Activated CD8-positive, alpha-beta T cell treated with anti-CD3 and anti-CD28 coated beads for 36 hours (primary cell): ENCODE measurements around the gene FSTL3. TPM values are rescaled to one million over a fixed set of nuclear protein-coding genes. Genes with fewer than 3 reads are reported as not detected.

Experiments used
- ATAC-seq: fragments of 200-7000 bp; cut with Tn5 transposase; one replicate; pipeline ENCODE4 v1.10.0; 2021; ENCODE audit warnings: mild to moderate bottlenecking, moderate library complexity
- CTCF ChIA-PET: fragments of 350-600 bp; sonication (Branson Sonifier 250); formaldehyde crosslinking; loops from one replicate; lab custom pipeline; 2021; ENCODE audit warnings: antibody characterized with exemption; lab: Charles Lee
- POLR2A ChIA-PET: fragments of 350-600 bp; sonication (Branson Sonifier 250); formaldehyde crosslinking; loops from one replicate; lab custom pipeline; 2021; ENCODE audit warnings: antibody characterized with exemption; lab: Charles Lee
- DNase-seq: peaks from one replicate; pipeline ENCODE4 v3.0.0-alpha.2; 2020
- H3K27ac Mint-ChIP-seq: one replicate; pipeline ENCODE4 v1.8.0; 2021; ENCODE audit warnings: mild to moderate bottlenecking, mixed read lengths
- H3K27me3 Mint-ChIP-seq: one replicate; pipeline ENCODE4 v1.8.0; 2021; ENCODE audit warnings: mixed read lengths
- H3K36me3 Mint-ChIP-seq: one replicate; pipeline ENCODE4 v1.8.0; 2021; ENCODE audit warnings: low read depth, mixed read lengths
- H3K4me1 Mint-ChIP-seq: one replicate; pipeline ENCODE4 v1.8.0; 2021; ENCODE audit warnings: low read depth, mixed read lengths
- H3K4me3 Mint-ChIP-seq: one replicate; pipeline ENCODE4 v1.8.0; 2021; ENCODE audit warnings: mild to moderate bottlenecking, moderate library complexity, mixed read lengths
- H3K9me3 Mint-ChIP-seq: one replicate; pipeline ENCODE4 v1.8.0; 2021; ENCODE audit warnings: mixed read lengths
- CTCF ChIP-seq: fragments of 200-600 bp; IDR thresholded peaks from one replicate; pipeline ENCODE4 v1.8.0; 2022; ENCODE audit warnings: antibody characterized with exemption, mild to moderate bottlenecking
- intact Hi-C: fragments of 100-400 bp; cut with micrococcal nuclease; formaldehyde crosslinking; loops from one replicate; pipeline ENCODE4 v1.10.0; 2022
- total RNA-seq, 2 experiments: library from RNA; stranded (reverse); gene quantifications; one replicate each; pipeline ENCODE4 v1.2.3, GENCODE V29; 2021

Gene FSTL3
- total RNA-seq, 2 experiments from 2014 or later, result 12.3 TPM

DNA sequence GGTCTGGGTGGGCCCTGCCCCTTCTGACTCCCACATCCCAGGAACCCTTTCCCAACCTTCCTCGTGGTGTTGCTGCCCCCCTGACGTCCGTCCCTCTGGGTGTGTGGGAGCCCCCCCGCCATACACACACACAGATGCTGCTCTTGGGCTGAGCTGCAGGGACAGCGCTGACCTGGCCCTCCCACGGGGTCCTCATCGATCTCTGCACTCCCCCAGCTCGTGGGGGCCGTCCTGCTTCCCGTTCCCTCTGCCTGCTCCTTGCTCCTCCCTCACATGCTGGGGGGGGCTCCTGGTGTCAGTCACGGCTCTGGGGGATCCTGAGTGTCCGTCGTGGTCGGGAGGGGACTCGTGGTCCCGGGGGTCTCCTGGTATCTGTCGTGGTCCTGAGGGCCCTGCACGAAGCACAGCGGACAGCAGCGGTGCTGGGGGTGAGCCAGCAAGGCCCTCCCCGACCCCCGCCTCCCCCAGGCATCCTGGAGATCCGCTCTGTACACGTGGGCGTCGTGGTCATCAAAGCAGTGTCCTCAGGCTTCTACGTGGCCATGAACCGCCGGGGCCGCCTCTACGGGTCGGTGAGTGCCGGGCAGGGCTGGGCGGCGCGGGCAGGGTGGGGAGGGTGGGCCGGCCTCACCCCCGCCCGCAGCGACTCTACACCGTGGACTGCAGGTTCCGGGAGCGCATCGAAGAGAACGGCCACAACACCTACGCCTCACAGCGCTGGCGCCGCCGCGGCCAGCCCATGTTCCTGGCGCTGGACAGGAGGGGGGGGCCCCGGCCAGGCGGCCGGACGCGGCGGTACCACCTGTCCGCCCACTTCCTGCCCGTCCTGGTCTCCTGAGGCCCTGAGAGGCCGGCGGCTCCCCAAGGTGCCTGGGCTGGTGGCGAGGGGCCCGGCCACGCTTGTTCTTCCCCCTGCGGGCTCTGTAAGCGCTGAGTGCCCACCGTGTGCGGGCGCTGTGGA, 33.1 kb upstream of the FSTL3 start:
- intact Hi-C loops, result no loop called here
- POLR2A ChIA-PET, result no interaction called here
- Mint-ChIP-seq H3K4me3 (no peak overlapping the region), H3K27me3 (no peaks in the 10 kb centered on the region), H3K36me3 (peaks cover 3% of the 10 kb centered on the region), H3K9me3 (no peaks in the 10 kb centered on the region), H3K27ac (no peak overlapping the region), H3K4me1 (peaks cover 11% of the 10 kb centered on the region)
- no peak for DNase-seq
- no peak for TF ChIP-seq CTCF
- CTCF ChIA-PET, result no interaction called here
- no peak for ATAC-seq

GRCh38 chr19:643736-644135, 32.5 kb upstream of the FSTL3 start:
- Mint-ChIP-seq H3K9me3 (no peaks in the 10 kb centered on the region), H3K4me1 (peaks cover 7% of the 10 kb centered on the region), H3K36me3 (peaks cover 3% of the 10 kb centered on the region), H3K4me3 (no peak overlapping the region), H3K27ac (no peak overlapping the region), H3K27me3 (no peaks in the 10 kb centered on the region)
- no peak for TF ChIP-seq CTCF
- ATAC-seq, result no peak
- intact Hi-C loops, result no loop called here
- DNase-seq, result no peak
- ChIA-PET CTCF (no interaction called here), POLR2A (no interaction called here)

GRCh38 chr19:644363-644762, 31.8 kb upstream of the FSTL3 start:
- H3K4me3 Mint-ChIP-seq, result no peak overlapping the region
- no peak for ATAC-seq
- ChIA-PET POLR2A (no interaction called here), CTCF (no interaction called here)
- no peak overlapping the region for H3K27ac Mint-ChIP-seq
- peaks cover 1% of the 10 kb centered on the region for H3K4me1 Mint-ChIP-seq
- no peak for TF ChIP-seq CTCF
- H3K27me3 Mint-ChIP-seq, result no peaks in the 10 kb centered on the region
- intact Hi-C loops, result no loop called here
- H3K36me3 Mint-ChIP-seq, result peaks cover 3% of the 10 kb centered on the region
- DNase-seq, result no peak
- no peaks in the 10 kb centered on the region for H3K9me3 Mint-ChIP-seq

DNA sequence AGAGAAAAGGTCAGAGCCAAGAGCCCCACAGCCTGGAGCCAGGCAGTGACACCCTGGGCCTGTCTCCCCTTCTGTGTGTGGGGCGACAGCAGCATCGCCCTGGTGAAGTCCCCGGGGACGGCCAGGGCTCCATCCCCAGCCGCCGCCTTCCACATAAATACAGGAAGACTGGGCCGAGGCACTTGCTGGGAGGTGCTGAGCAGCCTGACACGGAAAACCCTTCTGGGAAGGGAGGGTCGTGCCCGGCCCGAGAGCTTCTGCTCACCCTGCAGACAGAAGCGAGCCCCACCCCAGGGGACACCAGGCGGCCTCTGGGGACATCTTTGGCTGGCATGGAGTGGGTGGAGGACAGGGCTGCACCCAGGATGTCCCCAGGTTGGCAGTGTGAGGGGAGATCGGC, 31.4 kb upstream of the FSTL3 start:
- no peaks in the 10 kb centered on the region for H3K4me1 Mint-ChIP-seq

More for the DNA sequence above, 31.4 kb upstream of the FSTL3 start:
- H3K9me3 Mint-ChIP-seq, result no peaks in the 10 kb centered on the region
- no peaks in the 10 kb centered on the region for H3K27me3 Mint-ChIP-seq
- intact Hi-C loops, result no loop called here
- H3K4me3 Mint-ChIP-seq, result no peak overlapping the region
- ChIA-PET POLR2A (no interaction called here), CTCF (no interaction called here)
- TF ChIP-seq CTCF, result no peak
- peaks cover 3% of the 10 kb centered on the region for H3K36me3 Mint-ChIP-seq
- DNase-seq, result no peak
- H3K27ac Mint-ChIP-seq, result no peak overlapping the region
- ATAC-seq, result no peak
